ENCODE results near the gene SLC35E1.

The SLC35E1 gene

DNA sequence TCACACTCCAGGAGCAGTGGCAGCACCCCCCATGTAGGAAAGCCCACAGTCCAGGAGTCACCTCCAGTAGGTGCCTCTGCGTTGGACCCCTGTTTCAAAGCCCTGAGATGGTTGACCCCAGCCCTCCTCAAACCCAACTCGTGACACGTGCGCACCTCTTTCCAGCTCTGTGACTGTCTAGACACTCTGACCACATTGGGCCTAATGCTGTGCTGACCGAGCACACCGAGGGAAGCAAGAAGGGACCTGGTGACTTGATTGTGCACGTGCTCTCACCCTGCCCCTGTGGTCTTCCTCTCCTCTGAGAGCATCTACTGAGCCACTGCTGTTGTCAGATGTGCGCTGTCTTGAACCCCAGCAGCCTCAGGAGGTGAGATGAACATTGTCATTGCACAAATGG, 22.9 kb upstream of the SLC35E1 start:
- no peak for DNase-seq

DNA sequence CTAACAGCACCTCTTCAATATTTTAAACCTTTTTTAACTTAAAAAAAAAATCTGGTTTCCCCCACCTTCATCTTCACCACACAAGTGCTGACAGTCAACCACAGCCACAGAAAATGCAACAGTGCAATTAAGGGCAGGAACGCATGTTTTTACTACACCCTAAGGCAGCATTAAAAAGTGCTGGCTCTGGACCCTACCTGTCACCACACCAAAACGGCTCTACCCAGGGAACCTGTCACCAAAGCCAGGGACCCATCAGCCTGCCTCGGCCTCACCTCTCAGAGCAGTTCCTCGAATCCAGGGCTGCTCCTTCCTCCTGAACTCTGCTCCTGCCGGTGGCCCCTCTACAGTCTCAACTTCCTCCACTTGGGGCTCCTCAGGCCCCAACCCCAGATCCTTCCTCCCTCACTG, 22.5 kb upstream of the SLC35E1 start:
- DNase-seq = no peak

DNA sequence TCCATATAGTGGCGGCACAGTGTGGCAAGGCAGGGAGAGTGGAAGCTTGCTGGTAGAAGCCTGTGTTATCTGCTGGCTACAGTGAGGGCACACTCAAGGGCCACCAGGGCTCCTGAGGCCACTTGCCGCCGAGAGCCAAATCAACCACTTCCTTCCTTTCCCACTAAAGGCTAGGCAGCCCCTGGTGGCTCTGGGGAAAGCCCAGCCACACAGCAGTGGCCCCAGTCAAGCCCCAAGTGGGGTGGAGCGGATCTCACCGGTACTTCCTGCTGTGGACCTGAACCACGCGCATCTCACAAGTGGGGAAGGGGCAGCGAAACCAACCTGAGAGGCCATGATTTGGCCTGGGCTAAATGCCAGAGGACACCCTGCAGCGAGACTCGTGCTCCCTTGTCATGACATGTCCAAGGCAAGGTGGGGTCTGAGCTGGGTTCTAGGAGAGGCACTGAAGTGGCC, 21.9 kb upstream of the SLC35E1 start:
- DNase-seq = no peak

DNA sequence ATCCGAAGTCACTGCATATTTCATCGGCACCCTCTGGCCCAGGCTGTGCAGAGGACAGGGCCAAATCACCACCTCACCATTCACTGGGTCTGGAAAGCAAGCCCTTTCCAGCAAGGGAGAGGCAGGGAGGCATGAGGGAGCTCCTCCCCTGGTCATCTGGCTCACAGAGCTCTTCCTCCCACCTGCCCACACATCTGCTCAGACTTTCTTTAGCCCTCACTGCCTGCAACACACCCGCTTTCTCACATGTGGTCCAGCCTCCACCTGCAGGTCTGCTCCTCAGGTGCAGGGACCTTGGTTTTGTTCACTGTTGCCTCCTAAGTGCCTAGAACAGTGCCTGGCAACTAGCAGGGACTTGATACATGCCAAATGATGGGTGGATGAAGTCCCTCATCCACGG, 21.0 kb upstream of the SLC35E1 start:
- DNase-seq = no peak

DNA sequence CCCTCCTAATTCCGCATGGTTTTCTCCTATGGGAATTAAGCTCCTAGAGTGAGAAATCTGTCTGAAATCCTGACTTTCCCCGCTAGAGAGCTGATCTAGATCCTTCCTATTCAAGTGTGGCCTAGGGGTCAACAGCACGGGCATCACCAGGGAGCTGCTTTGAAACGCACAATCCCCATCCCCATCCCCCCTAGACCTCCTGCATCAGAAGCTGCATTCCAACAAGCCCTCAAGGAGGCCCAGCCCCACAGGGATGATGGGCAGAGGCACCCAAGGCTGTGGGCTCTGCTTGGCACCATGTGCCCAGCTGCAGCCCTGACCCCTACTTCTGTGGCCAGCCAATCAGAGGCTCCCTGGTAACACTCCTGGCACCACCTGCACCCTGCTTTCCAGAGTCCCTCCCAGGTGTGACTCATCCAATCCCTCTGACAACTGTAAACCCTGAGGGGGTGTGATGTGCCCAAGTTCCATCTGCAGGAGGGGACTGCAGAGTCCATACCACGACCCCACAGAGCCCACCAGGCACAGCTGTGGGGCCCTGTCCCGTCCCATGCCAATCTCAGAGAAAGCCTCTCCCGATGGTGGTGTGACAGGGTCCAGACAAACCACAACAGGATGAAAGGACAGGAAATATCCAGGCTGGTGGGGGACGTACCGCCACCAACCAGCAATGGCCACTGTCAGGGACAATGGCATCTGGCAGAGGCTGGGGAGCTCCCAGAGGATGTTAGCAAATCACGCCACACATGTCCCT, 19.8 kb upstream of the SLC35E1 start:
- no peak for DNase-seq

DNA sequence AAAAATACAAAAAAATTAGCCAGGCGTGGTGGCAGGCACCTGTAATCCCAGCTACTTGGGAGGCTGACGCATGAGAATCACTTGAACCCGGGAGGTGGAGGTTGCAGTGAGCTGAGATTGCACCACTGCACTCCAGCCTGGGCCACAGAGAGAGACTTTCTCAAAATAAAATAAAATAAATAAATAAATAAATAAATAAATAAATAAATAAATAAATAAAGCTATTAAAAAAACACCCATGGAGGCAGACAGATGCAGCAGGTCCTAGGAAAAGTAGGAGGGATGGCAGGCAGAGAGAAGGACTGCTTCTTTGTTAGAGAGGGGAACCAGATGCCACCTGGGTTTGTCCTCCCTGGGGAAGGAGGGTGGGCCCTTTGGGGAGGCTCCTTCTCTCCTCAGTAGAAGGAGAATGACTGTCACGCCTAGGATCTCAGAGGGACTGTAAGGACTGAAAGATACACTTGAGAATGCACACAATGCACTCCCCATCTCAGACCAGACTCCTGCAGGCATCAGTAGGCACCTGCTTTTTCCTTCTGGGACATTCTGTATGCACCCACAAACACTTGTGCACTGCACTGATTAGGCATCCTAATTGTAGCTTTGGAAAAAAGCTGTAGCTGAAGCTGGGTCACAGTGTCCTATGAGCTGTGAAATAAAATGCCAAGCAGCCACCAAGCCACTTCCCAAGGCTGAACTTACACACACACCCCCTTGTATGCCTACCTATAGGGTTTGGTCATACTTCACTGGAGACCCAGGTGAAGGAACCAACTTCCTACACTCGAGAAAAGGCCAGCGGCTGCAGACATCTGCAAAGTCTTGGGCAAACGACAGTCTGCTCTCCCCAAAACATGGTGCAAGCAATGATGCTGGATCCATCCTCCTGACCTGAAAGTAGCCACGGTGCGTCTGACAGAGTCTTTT, 18.9 kb upstream of the SLC35E1 start:
- peak; percentile 15 for DNase-seq

DNA sequence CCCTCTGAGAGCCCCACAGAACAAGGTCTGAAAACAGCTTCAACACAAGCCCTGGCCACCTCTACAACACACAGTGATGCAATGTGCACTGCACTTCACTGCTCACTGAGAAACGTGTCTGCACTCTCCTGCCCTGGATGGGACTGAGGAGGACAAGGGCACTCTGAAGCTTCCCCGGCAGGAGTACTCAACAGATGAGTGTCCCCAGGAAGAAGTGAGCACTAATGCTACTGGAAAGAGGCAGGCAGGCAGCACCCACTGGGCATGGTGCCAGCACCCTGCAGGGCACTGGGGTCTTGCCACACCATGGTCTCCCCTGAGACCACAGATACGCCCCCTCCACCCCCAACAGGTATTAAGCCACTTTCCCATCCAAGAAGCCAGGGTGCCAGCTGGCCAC, 17.7 kb upstream of the SLC35E1 start:
- DNase-seq = peak; percentile 13

DNA sequence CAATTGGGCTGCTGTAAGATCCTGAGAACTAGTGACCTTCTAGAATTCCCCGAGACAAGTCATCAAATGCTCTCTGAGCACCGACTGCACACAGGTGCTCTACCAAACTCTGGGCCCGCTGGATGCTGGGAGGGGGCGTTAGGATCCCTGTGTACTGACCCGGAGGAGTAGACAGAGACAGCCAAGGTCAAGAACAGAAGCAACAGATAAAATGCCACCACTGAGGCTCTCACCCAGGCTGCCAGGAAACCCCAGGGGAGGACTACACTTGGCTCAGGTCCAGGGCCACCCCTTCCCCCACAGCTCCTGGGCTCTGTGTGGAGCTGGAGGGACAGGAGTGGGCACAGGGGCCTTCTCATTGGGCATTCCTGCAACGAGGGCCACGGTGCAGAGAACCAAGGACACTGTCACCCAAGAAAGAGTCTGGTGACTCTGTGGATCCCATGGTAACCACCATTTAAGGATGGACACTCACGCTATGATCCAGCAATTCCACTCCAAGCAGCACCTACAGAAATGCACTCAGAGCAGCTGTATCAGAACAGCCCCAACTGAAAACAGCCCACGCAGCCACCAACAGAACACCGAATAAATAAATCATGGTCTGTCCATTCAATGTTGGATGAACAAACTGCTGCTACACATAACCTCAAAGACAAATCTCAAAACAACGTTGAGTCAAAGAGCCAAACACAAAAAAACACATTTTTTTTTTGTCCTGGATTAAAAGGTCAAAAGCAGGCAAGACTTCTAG, 16.8 kb upstream of the SLC35E1 start:
- DNase-seq = no peak

DNA sequence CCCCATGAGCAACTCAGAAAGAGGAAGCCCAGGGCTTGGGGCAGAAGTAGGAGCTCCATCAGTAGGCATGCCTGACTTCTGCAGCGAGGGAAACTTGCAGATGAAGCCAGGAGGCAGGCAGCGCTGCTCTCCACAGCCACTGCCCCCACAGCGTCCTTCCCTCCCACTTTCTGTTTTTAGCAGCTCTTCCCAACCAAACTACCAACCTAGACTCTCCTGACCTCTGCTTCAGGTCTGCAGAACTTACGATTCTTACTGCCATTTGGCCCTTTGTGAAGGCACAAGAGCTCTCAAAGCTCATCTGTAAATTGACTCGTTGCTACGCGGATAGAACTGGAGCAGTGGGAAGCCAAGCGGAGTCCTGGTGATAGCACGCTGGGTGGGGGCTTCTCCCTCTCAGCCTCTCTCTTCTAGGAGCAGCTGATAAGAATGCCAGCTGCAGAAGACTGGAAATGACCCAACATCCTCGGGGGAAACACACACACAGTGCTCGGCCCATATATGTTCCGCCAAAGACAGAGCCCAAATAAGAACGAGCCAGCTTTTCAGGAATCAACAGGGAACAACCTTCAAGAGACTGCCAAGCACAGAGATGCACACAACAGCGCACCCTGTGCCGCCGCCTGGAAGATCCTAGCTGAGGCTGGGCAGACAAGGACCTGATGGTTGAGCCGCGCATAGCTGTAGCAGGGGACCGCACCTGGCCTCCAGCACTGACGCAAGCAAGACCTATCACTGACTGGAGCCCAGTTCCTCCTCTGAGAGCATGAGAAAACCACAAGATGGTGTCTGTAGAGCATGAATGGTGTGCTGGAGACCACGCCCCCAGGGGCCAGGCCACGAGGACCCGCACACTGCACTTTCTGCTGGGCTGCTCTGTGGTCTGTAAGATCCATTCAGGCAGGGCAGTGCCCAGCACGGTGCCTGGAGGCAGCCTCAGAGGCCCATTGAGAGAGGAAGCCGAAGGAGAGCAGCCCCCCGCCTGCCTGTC, 15.9 kb upstream of the SLC35E1 start:
- DNase-seq = peak; percentile 2

DNA sequence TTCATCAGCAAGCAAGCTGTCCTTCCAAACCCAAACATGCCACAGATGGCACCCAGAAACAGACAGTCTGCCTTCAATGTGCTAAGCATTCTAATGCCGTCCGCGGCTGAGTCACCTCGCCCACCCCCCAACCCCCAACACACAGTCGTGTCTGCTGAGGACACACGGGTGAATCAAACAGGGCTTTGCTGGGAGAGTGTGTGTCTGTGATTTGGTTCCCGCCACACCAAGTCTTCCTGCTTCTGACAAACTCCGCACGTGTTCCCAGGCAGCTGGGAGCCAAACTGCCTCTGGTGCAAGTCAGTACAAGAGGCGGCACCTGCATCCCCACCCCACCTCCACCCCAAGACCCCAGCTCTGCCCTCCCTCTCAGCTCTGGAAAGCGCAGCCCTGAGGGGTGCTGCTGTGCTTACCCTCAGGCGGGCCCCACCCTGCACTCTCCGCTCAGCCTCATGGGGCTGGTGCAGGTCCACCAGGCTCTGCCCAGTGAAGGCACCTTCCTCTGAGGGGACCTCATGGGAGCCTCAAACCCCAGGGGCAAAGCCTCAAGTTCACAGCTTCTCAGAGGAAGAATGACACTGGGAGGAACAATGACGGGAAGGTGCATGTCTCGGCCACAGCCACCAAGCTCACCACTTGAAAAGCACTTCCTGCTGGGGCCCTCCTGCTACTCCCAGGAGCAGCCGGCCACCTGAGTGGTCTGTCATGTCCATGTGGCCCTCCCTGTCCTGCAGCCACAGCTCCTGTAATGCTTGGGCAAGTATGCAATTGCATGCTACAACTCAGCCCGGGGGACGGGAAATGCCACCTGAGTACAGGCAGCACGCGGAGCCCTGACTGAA, 15.0 kb upstream of the SLC35E1 start:
- no peak for DNase-seq

DNA sequence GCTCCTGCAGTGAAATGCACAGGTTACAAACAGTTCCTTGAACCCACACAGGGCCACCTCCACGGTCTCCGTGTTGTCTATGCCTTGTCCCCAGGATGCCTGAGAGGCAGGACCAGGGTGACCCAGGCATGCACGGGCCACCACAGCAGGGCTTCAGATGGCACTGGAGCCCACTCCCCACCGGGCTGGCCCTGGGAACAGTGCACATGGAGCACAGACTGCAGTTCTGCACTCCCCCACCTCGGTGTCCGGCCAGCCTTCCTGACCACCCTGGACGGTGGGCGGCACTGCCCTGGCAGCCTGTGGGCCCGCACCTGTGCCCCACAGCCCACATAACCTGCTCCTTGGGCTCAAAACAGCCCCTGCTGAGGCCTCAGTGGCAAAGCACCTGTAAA, 14.3 kb upstream of the SLC35E1 start:
- no peak for DNase-seq

DNA sequence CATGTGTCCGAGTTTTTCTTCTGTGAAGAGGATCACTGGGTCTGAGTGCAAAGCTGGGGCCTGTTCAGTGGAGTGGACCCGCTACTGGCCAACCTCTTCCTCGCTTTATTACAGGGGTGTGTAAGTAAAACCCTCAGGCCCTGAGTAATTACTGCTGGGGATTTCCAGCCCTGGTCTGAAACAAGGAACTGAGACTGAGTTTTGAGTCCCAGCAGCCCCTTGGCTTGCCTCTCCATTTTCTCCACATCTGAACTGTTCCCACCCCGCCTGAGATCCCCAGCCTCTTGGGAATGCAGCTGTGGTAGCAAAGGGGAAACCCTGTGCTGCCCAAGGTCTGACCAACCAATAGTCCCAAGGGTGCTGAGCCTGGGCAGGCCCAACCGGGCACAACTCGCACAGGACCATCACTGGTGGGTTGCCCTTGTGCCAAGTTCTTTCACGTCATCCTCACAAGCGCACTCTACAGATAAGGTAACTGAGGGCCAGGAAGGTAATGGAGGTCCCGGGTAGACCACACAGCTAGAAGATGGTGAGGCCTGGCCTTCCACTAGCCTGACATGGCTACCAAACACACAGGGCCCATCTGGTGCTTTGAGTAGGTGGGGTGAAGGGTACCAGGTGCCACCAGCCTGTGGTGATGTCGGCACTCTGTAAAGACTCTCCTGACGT, 13.7 kb upstream of the SLC35E1 start:
- DNase-seq = no peak

DNA sequence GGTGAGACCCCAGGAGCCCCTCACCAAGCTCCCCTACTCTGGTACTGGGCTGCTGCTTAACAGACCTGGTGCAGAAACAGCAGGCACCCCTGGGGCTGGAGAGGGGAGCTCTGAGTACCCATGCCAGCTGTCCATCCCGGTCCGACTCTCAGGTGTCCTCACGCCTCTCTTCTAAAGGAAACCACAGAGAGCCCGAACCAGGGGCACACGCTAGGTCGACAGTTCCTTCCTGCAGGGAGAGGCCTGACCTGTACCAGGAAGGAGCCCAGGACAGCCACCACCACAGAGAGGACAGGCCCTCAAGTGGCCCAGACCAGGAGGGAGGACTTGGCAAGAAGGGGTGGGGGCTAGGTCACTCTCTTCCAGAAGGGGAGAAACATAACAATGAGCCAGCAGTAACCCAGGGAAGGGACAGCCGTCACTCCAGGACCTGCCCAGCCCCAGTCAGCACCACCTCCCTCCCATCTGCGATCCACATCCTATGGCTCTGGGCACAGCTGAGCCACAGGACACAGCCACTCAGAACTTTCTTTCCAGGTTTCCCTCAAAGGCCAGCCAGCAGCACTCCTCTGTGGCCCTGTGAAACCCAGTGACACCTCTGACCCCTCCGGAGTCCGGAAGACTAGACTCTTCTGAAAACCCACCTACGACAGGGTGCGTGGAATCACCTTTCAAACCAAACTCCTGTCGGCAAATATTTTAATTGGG, 13.0 kb upstream of the SLC35E1 start:
- no peak for DNase-seq

DNA sequence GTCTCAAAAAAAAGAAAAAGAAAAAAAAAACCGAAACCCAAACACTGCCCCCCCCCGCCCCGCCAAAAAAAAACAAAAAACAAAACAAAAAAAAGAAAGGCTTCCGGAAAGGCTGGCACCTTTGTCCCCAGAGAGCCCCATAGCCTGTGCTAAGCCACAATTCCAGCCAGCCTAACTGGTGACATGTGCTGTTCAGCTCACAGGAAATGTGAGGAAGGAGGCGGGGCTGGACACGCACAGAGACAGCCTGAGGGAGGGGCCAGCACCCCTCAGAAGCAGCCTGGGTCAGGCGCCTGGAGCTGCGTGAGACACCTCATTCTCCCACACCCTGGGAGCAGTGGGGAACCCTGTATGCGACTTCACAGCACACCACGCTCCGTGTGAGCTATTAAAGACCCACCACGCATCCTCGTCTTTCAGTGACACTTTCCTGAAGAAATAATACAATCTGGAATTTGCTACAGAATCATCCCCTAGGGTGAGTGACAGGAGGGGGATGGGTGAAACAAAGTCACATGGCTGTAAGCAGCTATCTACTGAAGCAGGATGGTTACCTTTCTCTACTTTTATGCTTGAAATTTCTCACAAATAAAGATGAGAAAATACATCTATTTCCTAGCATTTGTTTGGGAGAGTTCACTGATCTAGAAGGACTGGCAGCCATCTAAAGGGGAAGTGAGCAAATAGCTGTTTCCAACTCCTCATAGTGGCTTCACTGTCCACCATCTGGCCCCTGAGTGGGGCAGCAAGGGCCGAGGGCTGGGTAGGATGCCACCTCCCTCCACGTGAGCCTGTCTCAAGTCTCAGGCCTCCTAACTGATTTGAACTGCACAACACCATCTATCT, 12.3 kb upstream of the SLC35E1 start:
- DNase-seq = peak; percentile 77

DNA sequence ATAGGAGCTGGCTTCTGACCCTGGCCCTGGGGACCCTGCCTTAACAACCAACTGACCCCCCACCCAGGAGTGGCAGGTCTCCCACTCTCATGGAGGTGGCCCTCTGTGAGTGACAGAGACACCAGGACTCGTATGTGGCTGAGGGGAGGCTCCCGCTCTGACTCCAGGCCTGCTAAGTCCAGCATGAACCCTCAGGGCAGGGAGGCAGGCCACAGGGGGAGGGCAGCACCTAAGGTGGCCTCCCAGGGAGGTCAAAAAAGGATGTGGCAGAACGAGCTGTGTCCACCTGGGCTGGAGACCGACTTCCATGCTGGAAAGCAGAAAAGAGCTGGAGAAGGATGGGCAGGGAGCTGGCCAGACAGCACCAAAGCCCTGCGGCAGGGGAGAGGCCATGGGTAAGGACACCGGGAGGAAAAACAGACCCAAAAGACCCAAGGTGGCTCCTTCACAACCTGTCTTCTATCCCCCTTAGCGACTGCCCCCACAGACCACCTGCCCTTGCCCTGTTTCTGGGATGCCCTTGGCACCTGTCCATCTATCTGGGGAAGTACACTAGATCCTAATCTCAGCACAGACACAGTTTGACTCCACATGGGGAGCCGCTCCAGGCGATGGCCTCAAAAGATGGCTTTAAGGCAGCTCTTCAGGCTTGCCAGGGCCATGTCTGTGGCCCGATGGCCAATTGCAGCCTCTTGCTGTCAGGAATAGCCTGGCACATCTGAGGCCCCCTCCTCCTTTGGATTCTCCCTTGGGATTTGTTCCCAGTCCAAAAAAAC, 10.5 kb upstream of the SLC35E1 start:
- DNase-seq = no peak

DNA sequence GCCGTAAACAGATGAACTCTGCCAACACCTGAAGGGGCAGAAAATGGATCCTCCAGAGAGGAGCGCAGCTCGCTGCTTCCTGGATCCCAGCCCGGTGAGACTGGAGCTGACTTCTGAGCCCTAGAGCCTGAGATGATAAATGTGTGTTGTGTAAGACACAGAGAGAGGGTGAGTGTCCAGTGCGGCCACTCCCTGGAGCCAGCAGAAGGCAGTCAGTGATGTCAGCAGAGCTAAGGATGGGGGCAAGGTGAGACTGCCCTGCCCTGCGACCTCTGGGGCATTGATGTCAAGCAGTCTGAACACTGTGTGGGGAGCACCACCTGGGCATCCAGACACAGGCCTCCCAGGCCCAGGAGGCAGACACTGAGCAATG, 9.7 kb upstream of the SLC35E1 start:
- no peak for DNase-seq

DNA sequence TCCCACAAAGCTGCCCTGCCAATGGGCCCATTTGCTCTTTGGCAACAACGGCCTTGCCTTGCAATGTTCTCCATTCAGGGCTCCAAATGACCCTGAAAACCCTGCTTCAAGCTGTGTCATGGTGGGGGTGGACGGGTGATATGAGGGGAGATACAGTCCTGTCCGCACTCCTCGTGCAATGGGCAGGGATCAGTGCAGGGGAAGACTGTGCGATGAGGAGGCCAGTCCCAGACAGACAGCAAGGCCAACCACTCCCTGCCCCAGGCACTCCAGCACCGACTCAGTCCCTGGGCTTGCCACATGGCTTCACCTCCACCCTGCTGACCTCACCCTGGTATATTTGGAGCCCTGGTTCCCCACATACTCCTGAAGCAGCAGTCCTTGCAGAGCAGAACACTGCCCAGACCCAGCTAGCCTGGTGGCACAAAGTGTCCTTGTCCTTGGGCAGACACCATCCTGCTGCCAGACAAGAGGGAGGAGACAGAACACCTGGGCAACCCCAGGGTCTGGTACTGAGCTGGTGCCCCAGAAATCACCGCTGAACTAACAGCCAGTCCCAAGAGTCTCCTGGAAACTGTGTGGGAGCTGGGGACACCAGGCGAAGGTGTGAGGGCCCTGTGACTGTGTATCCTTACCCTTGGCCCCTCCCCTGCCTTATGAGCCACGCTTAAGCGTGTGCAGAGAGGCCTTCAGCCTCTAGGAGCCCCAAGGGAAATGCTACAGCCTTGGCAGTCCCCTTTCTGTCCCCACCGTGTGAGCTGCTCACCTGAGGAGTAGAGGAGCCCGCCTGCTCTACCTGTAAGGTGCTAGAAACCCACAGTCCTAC, 9.1 kb upstream of the SLC35E1 start:
- DNase-seq = peak; percentile 9

Measured in NCI-H1436 (cell line).